Left ventricle myocardium inferior (tissue), 1 donor: Measurements from ENCODE around the gene MDK. TPM values are rescaled to one million over a fixed set of nuclear protein-coding genes. Genes with fewer than 3 reads are reported as not detected.

ENCODE experiments used
- DNase-seq: peaks from one replicate; pipeline ENCODE4 v3.0.0-alpha.2; 2020
- H3K27ac ChIP-seq: fragments of 200-600 bp; replicated peaks from 2 replicates; pipeline ENCODE4 v1.8.0; 2021
- H3K27me3 ChIP-seq: fragments of 200-600 bp; 2 replicates; pipeline ENCODE4 v1.8.0; 2021; ENCODE audit warnings: low read depth
- H3K36me3 ChIP-seq: fragments of 200-600 bp; 2 replicates; pipeline ENCODE4 v1.8.0; 2021
- H3K4me1 ChIP-seq: fragments of 200-600 bp; 2 replicates; pipeline ENCODE4 v1.8.0; 2021
- H3K4me3 ChIP-seq: fragments of 200-600 bp; 2 replicates; pipeline ENCODE4 v1.8.0; 2021; ENCODE audit warnings: mild to moderate bottlenecking, moderate library complexity
- H3K9me3 ChIP-seq: fragments of 200-600 bp; replicated peaks from 2 replicates; pipeline ENCODE4 v1.8.0; 2021
- intact Hi-C: fragments of 100-400 bp; cut with micrococcal nuclease; formaldehyde crosslinking; loops from one replicate; pipeline ENCODE4 v1.11.0; 2022
- total RNA-seq: library from RNA; stranded (reverse); fragmentation: NEBNext Ultra II Directional; extraction: Animal tissue kit (Norgen Biotek cat#: 25700); gene quantifications from one replicate; pipeline ENCODE4 v1.2.1, GENCODE V29; 2021
- TF ChIP-seq, protein P1 (sequence below): fragments of 200-600 bp; IDR thresholded peaks from 2 replicates; pipeline ENCODE4 v1.8.0; 2021; ENCODE audit warnings: antibody characterized with exemption, mild to moderate bottlenecking, borderline replicate concordance
- donor health status: DM: no; HTN: yes; CAD: no; lungs with severe emphysema.

MDK gene
- total RNA-seq, 1 donor from 2014 or later: 5.4 TPM

DNA sequence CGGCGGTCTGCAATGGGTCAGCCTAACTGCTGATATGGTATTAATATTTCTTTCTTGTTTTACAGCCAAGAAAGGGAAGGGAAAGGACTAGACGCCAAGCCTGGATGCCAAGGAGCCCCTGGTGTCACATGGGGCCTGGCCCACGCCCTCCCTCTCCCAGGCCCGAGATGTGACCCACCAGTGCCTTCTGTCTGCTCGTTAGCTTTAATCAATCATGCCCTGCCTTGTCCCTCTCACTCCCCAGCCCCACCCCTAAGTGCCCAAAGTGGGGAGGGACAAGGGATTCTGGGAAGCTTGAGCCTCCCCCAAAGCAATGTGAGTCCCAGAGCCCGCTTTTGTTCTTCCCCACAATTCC lies 1.9 kb downstream of the MDK start:
- H3K4me3 ChIP-seq: no peak overlapping the region
- no peak for DNase-seq
- no peaks in the 10 kb centered on the region for H3K9me3 ChIP-seq
- H3K27me3 ChIP-seq: peaks cover 49% of the 10 kb centered on the region
- TF ChIP-seq, protein P1, sequence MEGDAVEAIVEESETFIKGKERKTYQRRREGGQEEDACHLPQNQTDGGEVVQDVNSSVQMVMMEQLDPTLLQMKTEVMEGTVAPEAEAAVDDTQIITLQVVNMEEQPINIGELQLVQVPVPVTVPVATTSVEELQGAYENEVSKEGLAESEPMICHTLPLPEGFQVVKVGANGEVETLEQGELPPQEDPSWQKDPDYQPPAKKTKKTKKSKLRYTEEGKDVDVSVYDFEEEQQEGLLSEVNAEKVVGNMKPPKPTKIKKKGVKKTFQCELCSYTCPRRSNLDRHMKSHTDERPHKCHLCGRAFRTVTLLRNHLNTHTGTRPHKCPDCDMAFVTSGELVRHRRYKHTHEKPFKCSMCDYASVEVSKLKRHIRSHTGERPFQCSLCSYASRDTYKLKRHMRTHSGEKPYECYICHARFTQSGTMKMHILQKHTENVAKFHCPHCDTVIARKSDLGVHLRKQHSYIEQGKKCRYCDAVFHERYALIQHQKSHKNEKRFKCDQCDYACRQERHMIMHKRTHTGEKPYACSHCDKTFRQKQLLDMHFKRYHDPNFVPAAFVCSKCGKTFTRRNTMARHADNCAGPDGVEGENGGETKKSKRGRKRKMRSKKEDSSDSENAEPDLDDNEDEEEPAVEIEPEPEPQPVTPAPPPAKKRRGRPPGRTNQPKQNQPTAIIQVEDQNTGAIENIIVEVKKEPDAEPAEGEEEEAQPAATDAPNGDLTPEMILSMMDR: no peak
- peaks cover 3% of the 10 kb centered on the region for H3K36me3 ChIP-seq
- intact Hi-C loops: no loop called here
- H3K27ac ChIP-seq: no peak overlapping the region
- peaks cover 34% of the 10 kb centered on the region for H3K4me1 ChIP-seq

DNA sequence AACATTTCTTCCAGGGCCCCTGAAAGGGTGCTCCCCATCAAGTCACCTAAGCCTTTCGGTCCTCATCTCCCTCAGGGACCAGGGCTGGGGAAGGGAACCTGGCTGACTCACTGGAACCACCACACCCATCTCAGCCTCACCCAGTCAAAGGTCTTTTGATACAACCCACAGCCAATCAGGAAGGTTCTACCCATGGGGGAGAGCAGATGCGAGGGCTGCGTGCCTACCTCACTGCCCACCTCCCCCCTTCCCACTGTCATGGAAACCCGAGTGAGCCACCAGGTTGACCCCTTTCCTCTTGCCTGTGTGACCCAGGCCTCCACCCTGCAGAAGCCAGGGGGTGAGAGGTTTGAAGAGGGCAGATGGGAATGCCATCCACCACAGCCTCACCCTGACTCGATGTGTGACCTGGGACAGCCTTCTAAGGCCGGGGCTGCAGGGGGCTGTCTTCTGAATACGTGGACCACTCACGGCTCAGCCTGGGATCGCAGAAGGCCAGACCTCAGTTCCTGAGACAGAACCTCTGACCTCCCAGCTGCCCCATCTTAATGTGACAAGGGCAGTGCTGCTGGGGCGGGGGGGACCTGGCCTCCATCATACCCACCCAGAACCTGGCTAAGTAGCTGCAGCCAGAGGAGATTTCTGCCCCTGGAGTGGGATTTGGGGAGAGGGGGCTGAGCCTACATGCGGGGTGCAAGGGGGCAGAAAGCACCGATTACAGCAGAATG lies 2.7 kb downstream of the MDK start:
- H3K9me3 ChIP-seq: no peaks in the 10 kb centered on the region
- H3K27me3 ChIP-seq: peaks cover 56% of the 10 kb centered on the region
- TF ChIP-seq, protein P1: no peak
- H3K4me3 ChIP-seq: no peak overlapping the region
- DNase-seq: no peak
- H3K36me3 ChIP-seq: no peaks in the 10 kb centered on the region
- H3K27ac ChIP-seq: no peak overlapping the region
- intact Hi-C loops: no loop called here
- H3K4me1 ChIP-seq: peaks cover 36% of the 10 kb centered on the region

DNA sequence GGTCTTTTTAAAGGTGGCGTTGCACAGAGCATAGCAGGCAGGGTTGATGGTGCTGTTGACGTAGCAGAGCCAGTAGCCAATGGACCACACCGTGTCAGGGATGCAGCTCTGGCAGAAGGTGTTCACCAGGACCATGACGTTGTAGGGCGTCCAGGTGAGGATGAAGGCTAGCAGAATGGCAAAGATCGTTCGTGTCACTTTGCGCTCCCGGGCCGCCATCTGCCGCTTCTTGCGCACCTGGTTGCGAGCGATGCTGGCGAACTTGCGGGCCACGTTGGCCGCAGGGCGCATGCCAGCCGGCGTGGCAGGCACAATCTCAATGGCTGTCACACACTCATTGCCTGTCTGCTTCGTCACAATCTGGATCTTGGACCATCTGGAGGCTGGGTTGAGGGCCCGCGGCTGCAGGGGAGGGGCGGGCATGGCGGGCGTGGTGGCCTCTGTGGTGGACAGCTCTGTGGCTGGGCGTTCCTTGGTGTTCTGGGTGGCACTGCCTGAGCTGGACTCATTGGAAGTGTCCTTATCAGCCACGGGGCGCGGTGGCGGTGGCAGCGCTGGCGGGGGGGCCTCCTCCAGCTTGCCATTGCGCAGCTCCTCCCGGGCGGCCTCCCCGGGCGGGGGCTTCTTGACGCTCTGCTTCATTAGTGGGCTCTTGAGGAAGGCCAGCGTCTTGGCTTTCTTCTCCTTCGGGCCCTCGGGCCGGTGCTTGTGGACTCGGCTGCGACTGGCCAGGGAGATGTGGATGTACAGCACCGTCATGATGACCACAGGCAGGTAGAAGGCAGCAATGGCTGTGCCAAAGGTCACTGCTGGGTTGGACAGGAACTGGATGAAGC lies 3.9 kb downstream of the MDK start:
- intact Hi-C loops: loop anchor here (5.0 kb wide), 1 partner anchor 152 kb away; no protein-coding TSS in a partner anchor
- H3K9me3 ChIP-seq: no peaks in the 10 kb centered on the region
- H3K4me3 ChIP-seq: no peak overlapping the region
- no peaks in the 10 kb centered on the region for H3K36me3 ChIP-seq
- DNase-seq: no peak
- H3K27ac ChIP-seq: no peak overlapping the region
- TF ChIP-seq, protein P1: no peak
- peaks cover 69% of the 10 kb centered on the region for H3K27me3 ChIP-seq
- H3K4me1 ChIP-seq: peaks cover 44% of the 10 kb centered on the region

DNA sequence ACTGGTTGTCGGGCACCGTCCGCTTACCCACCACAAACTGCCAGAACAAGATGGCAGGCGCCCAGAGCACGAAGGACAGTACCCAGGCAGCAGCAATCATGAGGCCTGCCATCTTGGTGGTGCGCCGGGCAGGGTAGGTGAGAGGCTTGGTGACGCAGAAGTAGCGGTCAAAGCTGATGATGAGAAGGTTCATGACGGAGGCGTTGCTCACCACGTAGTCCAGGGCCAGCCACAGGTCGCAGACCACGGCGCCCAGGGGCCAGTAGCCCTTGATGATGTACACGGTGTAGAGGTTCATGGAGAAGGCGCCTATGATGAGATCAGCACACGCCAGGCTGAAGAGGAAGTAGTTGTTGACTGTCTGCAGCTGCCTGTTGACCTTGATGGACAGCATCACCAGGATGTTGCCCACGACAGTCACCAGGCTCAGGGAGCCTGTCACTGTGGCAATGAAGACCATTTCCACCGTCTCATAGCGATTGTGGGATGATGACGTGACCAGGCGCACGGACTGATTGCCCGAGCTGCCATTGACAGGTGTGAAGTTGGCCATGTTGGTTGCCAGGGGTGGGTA lies 4.6 kb downstream of the MDK start:
- H3K27ac ChIP-seq: no peak overlapping the region
- H3K27me3 ChIP-seq: peaks cover 76% of the 10 kb centered on the region
- intact Hi-C loops: loop anchor here (5.0 kb wide), 1 partner anchor 151 kb away; no protein-coding TSS in a partner anchor
- H3K9me3 ChIP-seq: no peaks in the 10 kb centered on the region
- H3K4me3 ChIP-seq: no peak overlapping the region
- DNase-seq: no peak
- TF ChIP-seq, protein P1: no peak
- H3K36me3 ChIP-seq: no peaks in the 10 kb centered on the region
- peaks cover 44% of the 10 kb centered on the region for H3K4me1 ChIP-seq

DNA sequence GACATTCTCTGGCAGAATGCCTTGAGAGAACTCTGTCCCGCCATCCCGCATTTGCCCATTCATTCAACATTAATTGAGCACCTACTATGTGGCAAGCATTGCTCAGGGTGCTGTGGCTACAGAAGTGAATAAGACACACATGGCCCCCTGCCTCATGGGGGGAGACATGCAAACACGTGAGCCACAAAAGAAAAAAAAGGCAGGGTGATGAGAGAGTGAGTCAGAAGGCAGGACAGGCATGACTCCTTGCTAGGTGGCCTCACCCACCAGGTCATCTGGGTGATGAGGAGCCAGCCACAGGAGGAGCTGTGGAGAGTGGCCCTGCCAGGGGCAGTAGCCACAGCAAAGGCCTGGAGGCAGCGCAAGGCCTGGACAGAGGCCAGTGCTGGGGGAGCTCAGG lies 5.2 kb downstream of the MDK start:
- no peaks in the 10 kb centered on the region for H3K36me3 ChIP-seq
- no peak overlapping the region for H3K4me3 ChIP-seq
- DNase-seq: no peak
- peaks cover 42% of the 10 kb centered on the region for H3K4me1 ChIP-seq
- intact Hi-C loops: loop anchor here (5.0 kb wide), 1 partner anchor 151 kb away; no protein-coding TSS in a partner anchor
- peaks cover 80% of the 10 kb centered on the region for H3K27me3 ChIP-seq
- H3K9me3 ChIP-seq: no peaks in the 10 kb centered on the region
- H3K27ac ChIP-seq: no peak overlapping the region
- TF ChIP-seq, protein P1: no peak
